Right lobe of liver (tissue), 6 donors: Measurements from ENCODE around the gene KRTAP10-1. TPM values are rescaled to one million over a fixed set of nuclear protein-coding genes. Genes with fewer than 3 reads are reported as not detected.
"Not testable (repeated sequence)": the region's sequence is repeated elsewhere in the genome, so short reads cannot be mapped to it uniquely, and the experiment has no call there.

Experiments
- ATAC-seq, 4 donors: fragments of 200-7000 bp; cut with Tn5 transposase; one replicate each; pipeline ENCODE4 v1.9.1; 2020; ENCODE audit warnings: mild to moderate bottlenecking in 4 of 4, moderate library complexity in 4 of 4
- DNase-seq, 3 donors: peaks; one replicate each; pipeline ENCODE4 v3.0.0-alpha.2; 2020
- H3K27ac ChIP-seq, 3 donors: fragments of 200-600 bp; one replicate each; pipeline ENCODE4 v1.8.0; 2022
- H3K27me3 ChIP-seq, 2 donors: fragments of 200-600 bp; one replicate each; pipeline ENCODE4 v1.8.0; 2022
- H3K36me3 ChIP-seq, 4 donors: fragments of 200-600 bp; sonication (generic) in 1 of 4; one replicate each; pipeline versions ENCODE4 v1.5.1 to v1.8.0; 2017 to 2022; ENCODE audit warnings: control low read depth in 1 of 4
- H3K4me1 ChIP-seq, 4 donors: fragments of 200-600 bp; sonication (generic) in 1 of 4; one replicate each; pipeline versions ENCODE4 v1.5.1 to v1.8.0; 2017 to 2022; ENCODE audit warnings: control low read depth in 1 of 4
- H3K4me3 ChIP-seq, 3 donors: fragments of 200-600 bp; one replicate each; pipeline ENCODE4 v1.8.0; 2022
- H3K9me3 ChIP-seq, 4 donors: fragments of 200-600 bp; sonication (generic) in 1 of 4; one replicate each; pipeline versions ENCODE4 v1.5.1 to v1.8.0; 2017 to 2022; ENCODE audit warnings: control low read depth in 1 of 4
- CTCF ChIP-seq, 4 donors: fragments of 200-600 bp in 3 of 4; fragments of 450-650 bp in 1 of 4; IDR thresholded peaks; one replicate each; pipeline versions ENCODE4 v1.5.1 to v1.8.0; 2016 to 2022; ENCODE audit warnings: antibody characterized with exemption in 4 of 4, mild to moderate bottlenecking in 2 of 4
- POLR2A ChIP-seq: fragments of 450-650 bp; IDR thresholded peaks from one replicate; pipeline ENCODE4 v1.6.1; 2017; ENCODE audit warnings: antibody characterized with exemption, mild to moderate bottlenecking
- WGBS: methylation state at CpG from one replicate; pipeline ENCODE4 v1.1.6; 2018; ENCODE audit warnings: low coverage, low lambda C conversion rate; ENCODE audit not compliant: insufficient coverage; ENCODE audit errors: missing lambda C conversion rate; 5-methylcytosine and 5-hydroxymethylcytosine counted together
- intact Hi-C, 2 donors: fragments of 100-400 bp; cut with DNase I; formaldehyde crosslinking; loops; one replicate each; pipeline versions ENCODE4 v1.11.2 to v1.14.1; 2022
- total RNA-seq, 6 experiments: library from RNA; depleted of rRNA in 2 of 6; stranded (reverse); fragments of >200 nt in 2 of 6; fragmentation: NEBNext Ultra II Directional in 3 of 6; extraction: Animal tissue kit (Norgen Biotek cat#: 25700) in 3 of 6; gene quantifications; one replicate each; pipeline versions ENCODE4 v1.1.0 to v1.2.4, GENCODE V29; 2016 to 2023
- donor health status: DM: no; HTN: yes; CAD: no.
- donor health status: DM: no; HTN: no; CAD: no.
- donor health status: DM: no; HTN: no; CAD: no.
- donor health status: DM: no; HTN: yes; CAD: no.
- donor health status: DM: no; HTN: yes; CAD: no.

KRTAP10-1 gene
- total RNA-seq, 6 experiments from 2014 or later: not detected

GRCh38 chr21:44506279-44507255, 33.4 kb downstream of the KRTAP10-1 start:
- WGBS: 70% methylated on average over 6 of the region's 44 CpGs
- no peak for TF ChIP-seq CTCF (IDR thresholded peaks at IDR 0.05)
- TF ChIP-seq POLR2A: no peak
- H3K9me3 ChIP-seq: no peaks in the 10 kb centered on the region
- no peak overlapping the region for H3K4me3 ChIP-seq
- intact Hi-C loops: no loop called here
- DNase-seq (peak in 1 of 3 donors; percentile 18), ATAC-seq (no peak)
- H3K4me1 ChIP-seq: peaks cover 0 to 4% (median 2%) of the 10 kb centered on the region in 4 donors
- no peaks in the 10 kb centered on the region for H3K27me3 ChIP-seq
- H3K27ac ChIP-seq: no peak overlapping the region
- H3K36me3 ChIP-seq: no peaks in the 10 kb centered on the region

GRCh38 chr21:44505673-44506278, 34.2 kb downstream of the KRTAP10-1 start:
- DNase-seq: peak in 1 of 3 donors; percentile 17
- no peak for ATAC-seq
- H3K9me3 ChIP-seq: no peaks in the 10 kb centered on the region
- peaks cover 0 to 4% (median 2%) of the 10 kb centered on the region in 4 donors for H3K4me1 ChIP-seq
- H3K36me3 ChIP-seq: no peaks in the 10 kb centered on the region
- WGBS: 46% methylated on average over 7 of the region's 16 CpGs
- no peaks in the 10 kb centered on the region for H3K27me3 ChIP-seq
- H3K27ac ChIP-seq: no peak overlapping the region
- no peak for TF ChIP-seq POLR2A
- TF ChIP-seq CTCF (IDR thresholded peaks at IDR 0.05): no peak
- intact Hi-C loops: no loop called here
- H3K4me3 ChIP-seq: no peak overlapping the region

- Histone ChIP-seq H3K27me3 (no peaks in the 10 kb centered on the region), H3K36me3 (no peaks in the 10 kb centered on the region), H3K9me3 (no peaks in the 10 kb centered on the region), H3K4me1 (peaks cover 0 to 4% (median 2%) of the 10 kb centered on the region in 4 donors), H3K27ac (no peak overlapping the region), H3K4me3 (no peak overlapping the region)
- DNase-seq (peak in 2 of 3 donors; percentile 22 to 55), ATAC-seq (no peak)
- intact Hi-C loops: no loop called here
- 44% methylated on average over 14 of the region's 20 CpGs for WGBS
- TF ChIP-seq POLR2A: no peak
- TF ChIP-seq CTCF (IDR thresholded peaks at IDR 0.05): no peak
Observed at GRCh38 chr21:44503901-44504399, 36.0 kb downstream of the KRTAP10-1 start.

GRCh38 chr21:44503006-44503889, 36.7 kb downstream of the KRTAP10-1 start:
- H3K9me3 ChIP-seq, H3K27ac ChIP-seq, ATAC-seq, H3K4me3 ChIP-seq, intact Hi-C loops, H3K4me1 ChIP-seq, H3K27me3 ChIP-seq, H3K36me3 ChIP-seq: not testable (repeated sequence)
- peak in 1 of 3 donors; percentile 11 for DNase-seq
- WGBS: 75% methylated on average over 36 of the region's 44 CpGs
